Brain microvascular endothelial cell (primary cell): ENCODE measurements around the gene PRMT1.

ENCODE experiments used
- DNase-seq: peaks from one replicate; pipeline ENCODE4 v3.0.0-alpha.2; 2020
- H3K27ac ChIP-seq: fragments of 250-450 bp; sonication (Bioruptor Pico); 2 replicates; pipeline ENCODE4 v1.5.1; 2020; ENCODE audit warnings: mild to moderate bottlenecking, moderate library complexity
- H3K27me3 ChIP-seq: fragments of 250-450 bp; sonication (Bioruptor Pico); replicated peaks from 2 replicates; pipeline ENCODE4 v1.5.1; 2020; ENCODE audit warnings: mild to moderate bottlenecking
- H3K36me3 ChIP-seq: fragments of 250-450 bp; sonication (Bioruptor Pico); replicated peaks from 2 replicates; pipeline ENCODE4 v1.5.1; 2020; ENCODE audit warnings: mild to moderate bottlenecking
- H3K4me3 ChIP-seq: 2 replicates; pipeline ENCODE4 v1.5.1; 2011; ENCODE audit warnings: low read depth, mild to moderate bottlenecking, control low read depth, low read length, moderate library complexity
- CTCF ChIP-seq: IDR thresholded peaks from 2 replicates; pipeline ENCODE4 v1.5.1; 2011; ENCODE audit warnings: low read depth, mild to moderate bottlenecking, moderate library complexity, low read length, control low read depth, inconsistent platforms; ENCODE audit errors: missing control alignments
- in situ Hi-C: cut with HindIII; loops from 2 replicates; pipeline ENCODE4 v1.10.0; 2017; ENCODE audit warnings: low sequenced_read_pairs, low pct_ligation_motif_present

PRMT1 gene

GRCh38 chr19:49646586-49646985, 30.5 kb upstream of the PRMT1 start:
- in situ Hi-C loops: no loop called here

GRCh38 chr19:49651029-49651819, 25.8 kb upstream of the PRMT1 start:
- H3K4me3 ChIP-seq: no peak overlapping the region
- no peak for DNase-seq
- H3K36me3 ChIP-seq: peaks cover 78% of the 10 kb centered on the region
- in situ Hi-C loops: no loop called here
- TF ChIP-seq CTCF: no peak
- no peaks in the 10 kb centered on the region for H3K27me3 ChIP-seq
- H3K27ac ChIP-seq: no peak overlapping the region

More at GRCh38 chr19:49646586-49646985, 30.5 kb upstream of the PRMT1 start:
- TF ChIP-seq CTCF: no peak
- Histone ChIP-seq H3K36me3 (peaks cover 43% of the 10 kb centered on the region), H3K27ac (no peak overlapping the region), H3K27me3 (no peaks in the 10 kb centered on the region), H3K4me3 (no peak overlapping the region)
- no peak for DNase-seq

- H3K27me3 ChIP-seq: no peaks in the 10 kb centered on the region
- H3K27ac ChIP-seq: no peak overlapping the region
- in situ Hi-C loops: no loop called here
- no peak for DNase-seq
- H3K4me3 ChIP-seq: no peak overlapping the region
- TF ChIP-seq CTCF: no peak
- peaks cover 78% of the 10 kb centered on the region for H3K36me3 ChIP-seq
Measured at GRCh38 chr19:49651820-49652550, 25.1 kb upstream of the PRMT1 start.

- Histone ChIP-seq H3K4me3 (no peak overlapping the region), H3K27me3 (no peaks in the 10 kb centered on the region), H3K27ac (no peak overlapping the region), H3K36me3 (peaks cover 76% of the 10 kb centered on the region)
- TF ChIP-seq CTCF: no peak
- no peak for DNase-seq
- in situ Hi-C loops: no loop called here
Measured at GRCh38 chr19:49652551-49653465, 24.3 kb upstream of the PRMT1 start.

- Histone ChIP-seq H3K4me3 (no peak overlapping the region), H3K27me3 (no peaks in the 10 kb centered on the region), H3K36me3 (peaks cover 76% of the 10 kb centered on the region), H3K27ac (no peak overlapping the region)
- DNase-seq: no peak
- in situ Hi-C loops: no loop called here
- no peak for TF ChIP-seq CTCF
Measured at GRCh38 chr19:49653466-49653806, 23.6 kb upstream of the PRMT1 start.
